GM12878 (cell line): ENCODE measurements around the gene PLRG1. TPM values are rescaled to one million over a fixed set of nuclear protein-coding genes. Genes with fewer than 3 reads are reported as not detected.

Experiments
- ATAC-seq: fragments of 200-7000 bp; cut with Tn5 transposase; 3 replicates; pipeline ENCODE4 v1.9.1; 2020; ENCODE audit warnings: mild to moderate bottlenecking, moderate library complexity
- BruUV-seq: library from RNA; stranded (reverse); fragments of 400-500 nt; replicated peaks from 2 replicates; lab custom pipeline; 2021; lab: Mats Ljungman, UMichigan
- CTCF ChIA-PET: fragments of 300-600 bp; sonication (Branson Sonifier 250); formaldehyde crosslinking; extraction: SDS; loops from one replicate; lab custom pipeline; 2021; ENCODE audit warnings: inconsistent platforms; lab: Yijun Ruan, JAX
- POLR2A ChIA-PET: fragments of 350-600 bp; formaldehyde crosslinking; extraction: SDS; loops from one replicate; lab custom pipeline; 2021; ENCODE audit warnings: inconsistent platforms; lab: Charles Lee
- RAD21 ChIA-PET: fragments of 300-600 bp; sonication (Branson Sonifier 250); formaldehyde crosslinking; loops from one replicate; lab custom pipeline; 2023; ENCODE audit warnings: antibody characterized with exemption; ENCODE audit not compliant: unreplicated experiment; lab: Charles Lee
- SMC1A ChIA-PET: fragments of 300-600 bp; sonication (Branson Sonifier 250); formaldehyde crosslinking; loops from one replicate; lab custom pipeline; 2023; ENCODE audit not compliant: unreplicated experiment, uncharacterized antibody; lab: Charles Lee
- DNase-seq: peaks from one replicate; pipeline ENCODE4 v3.0.0-alpha.2; 2011; ENCODE audit warnings: low read depth, low spot score
- FAIRE-seq: peaks from 3 replicates; lab custom pipeline; 2011; peaks lifted over from hg19 to GRCh38; lab: Jason Lieb, UNC
- H2AFZ ChIP-seq: 2 replicates; pipeline ENCODE4 v1.6.0; 2011; ENCODE audit warnings: low read depth, low read length, control low read depth; ENCODE audit not compliant: control insufficient read depth
- H3K27ac ChIP-seq: 2 replicates; pipeline ENCODE4 v1.5.1; 2011; ENCODE audit warnings: control low read depth; ENCODE audit not compliant: control insufficient read depth, insufficient read depth
- H3K27me3 ChIP-seq, 2 experiments: replicated peaks in 1 of 2; 2 replicates each; pipeline versions ENCODE4 v1.6.0 to v1.6.1; 2011; ENCODE audit warnings: low read length in 1 of 2; ENCODE audit not compliant: control insufficient read depth in 2 of 2, insufficient read depth in 2 of 2
- H3K36me3 ChIP-seq, 2 experiments: 2 replicates each; pipeline ENCODE4 v1.5.1; 2011; ENCODE audit warnings: low read length in 1 of 2; ENCODE audit not compliant: control insufficient read depth in 2 of 2, insufficient read depth in 2 of 2
- H3K4me1 ChIP-seq: 2 replicates; pipeline ENCODE4 v1.6.1; 2011; ENCODE audit warnings: mild to moderate bottlenecking, low read length, moderate library complexity, mixed read lengths; ENCODE audit not compliant: control insufficient read depth, insufficient read depth
- H3K4me2 ChIP-seq: 2 replicates; pipeline ENCODE4 v1.6.0; 2011; ENCODE audit warnings: control low read depth; ENCODE audit not compliant: control insufficient read depth, insufficient read depth
- H3K4me3 ChIP-seq: fragments of 200-600 bp; sonication (generic); 2 replicates; pipeline ENCODE4 v1.5.1; 2016
- H3K79me2 ChIP-seq: 2 replicates; pipeline ENCODE4 v1.6.0; 2011; ENCODE audit warnings: low read length; ENCODE audit not compliant: control insufficient read depth, insufficient read depth
- H3K9ac ChIP-seq: 2 replicates; pipeline ENCODE4 v1.8.0; 2011; ENCODE audit warnings: low read length, control low read depth, mixed read lengths; ENCODE audit not compliant: control insufficient read depth, insufficient read depth
- H3K9me3 ChIP-seq: replicated peaks from 3 replicates; pipeline ENCODE4 v1.5.1; 2011; ENCODE audit warnings: mild to moderate bottlenecking, low read length; ENCODE audit not compliant: control insufficient read depth, insufficient read depth
- H4K20me1 ChIP-seq: 2 replicates; pipeline ENCODE4 v1.6.0; 2011; ENCODE audit not compliant: control insufficient read depth, insufficient read depth
- BCL3 ChIP-seq: IDR thresholded peaks from 2 replicates; pipeline ENCODE4 v1.6.1; 2011; ENCODE audit warnings: borderline replicate concordance, low read depth, mild to moderate bottlenecking, moderate library complexity, low read length; ENCODE audit not compliant: insufficient read depth, poor library complexity, severe bottlenecking
- CHD4 ChIP-seq: fragments of 200-600 bp; sonication (generic); IDR thresholded peaks from 2 replicates; pipeline ENCODE4 v1.6.1; 2016; ENCODE audit warnings: mild to moderate bottlenecking
- EGR1 ChIP-seq, 2 experiments: IDR thresholded peaks; 1 replicate in 1 of 2; 2 replicates in 1 of 2; pipeline ENCODE4 v1.6.1; 2011 to 2012; ENCODE audit warnings: low read depth in 2 of 2, low read length in 2 of 2, borderline replicate concordance in 1 of 2, mild to moderate bottlenecking in 1 of 2, moderate library complexity in 1 of 2
- LARP7 ChIP-seq: fragments of 450-650 bp; IDR thresholded peaks from 2 replicates; pipeline ENCODE4 v1.6.1; 2017; ENCODE audit warnings: mild to moderate bottlenecking
- RELB ChIP-seq: fragments of 450-650 bp; IDR thresholded peaks from 2 replicates; pipeline ENCODE4 v1.6.1; 2017; ENCODE audit warnings: low read depth, mild to moderate bottlenecking, moderate library complexity
- TBL1XR1 ChIP-seq: IDR thresholded peaks from 2 replicates; pipeline ENCODE4 v1.6.1; 2012; ENCODE audit warnings: low read depth, low read length, improper control_type of control experiment
- WGBS: methylation state at CpG from one replicate; pipeline ENCODE4 v1.1.6; 2016; ENCODE audit warnings: low lambda C conversion rate; ENCODE audit not compliant: insufficient replicate concordance, insufficient coverage; ENCODE audit errors: missing lambda C conversion rate; 5-methylcytosine and 5-hydroxymethylcytosine counted together
- in situ Hi-C: fragments of 300-500 bp; cut with MboI; formaldehyde crosslinking; loops from 9 replicates; pipeline ENCODE4 v1.14.3; 2018; ENCODE audit warnings: mixed read lengths
- intact Hi-C: fragments of 100-400 bp; cut with micrococcal nuclease; formaldehyde crosslinking; loops from one replicate; pipeline ENCODE4 v1.14.2; 2022; ENCODE audit not compliant: unreplicated experiment
- polyA plus RNA-seq, 11 experiments: library from polyadenylated mRNA; depleted of rRNA in 4 of 11; unstranded in 6 of 11; stranded (reverse) in 5 of 11; fragments of >200 nt; fragmentation: Nextera tagmentation in 4 of 11; fragmentation: Illumina TruSeq in 1 of 11; extraction: Ambion mirVana in 4 of 11; extraction: Trizol in 1 of 11; gene quantifications; 1 replicate in 1 of 11; 2 replicates in 10 of 11; pipeline versions ENCODE4 v1.2.1 to v1.2.3, GENCODE V29; 2011 to 2016; ENCODE audit warnings: inconsistent platforms in 2 of 11, missing spikeins in 2 of 11, low read depth in 1 of 11
- total RNA-seq, 4 experiments: library from RNA; depleted of rRNA in 3 of 4; stranded (reverse); fragments of >200 nt in 3 of 4; fragmentation: Illumina TruSeq in 1 of 4; extraction: Trizol in 1 of 4; gene quantifications; 2 replicates each; pipeline versions ENCODE4 v1.2.1 to v1.2.3, GENCODE V29; 2013 to 2021

Gene PLRG1
- total and polyA plus RNA-seq, 10 of the 15 experiments (the other 5 are each of a cell fraction or from before 2014, with no cell fraction given) = 54.7 to 182 (median 111) TPM

- POLR2A ChIA-PET = interaction anchor here (1.4 kb wide), 1 partner anchor 8 kb away, joined by 5 read pairs; no protein-coding TSS in a partner anchor
- CTCF ChIA-PET = interaction anchor here (0.5 to 18.3 kb wide), 23 partner anchors 9 to 1082 kb away, joined by 3 to 796 read pairs (median 4); partner anchors contain the start of genes FGG and PLRG1
- Histone ChIP-seq H2AFZ (no peak overlapping the region), H3K27ac (no peak overlapping the region), H3K9me3 (no peaks in the 10 kb centered on the region), H3K4me3 (no peak overlapping the region), H3K4me2 (no peak overlapping the region), H3K9ac (no peak overlapping the region), H4K20me1 (no peaks in the 10 kb centered on the region), H3K36me3 (no peaks in the 10 kb centered on the region), H3K27me3 (no peaks in the 10 kb centered on the region), H3K79me2 (no peaks in the 10 kb centered on the region), H3K4me1 (no peaks in the 10 kb centered on the region)
- SMC1A ChIA-PET = interaction anchor here (0.7 to 6.1 kb wide), 11 partner anchors 9 to 229 kb away, joined by 3 to 112 read pairs (median 6); partner anchors contain the start of genes FGG and PLRG1
- intact Hi-C loops = loop anchor here (1.0 to 5.0 kb wide), 3 partner anchors 59 to 793 kb away; no protein-coding TSS in a partner anchor
- FAIRE-seq (no peak), ATAC-seq (peak; percentile 41), DNase-seq (no peak)
- RAD21 ChIA-PET = interaction anchor here (0.6 to 3.4 kb wide), 12 partner anchors 9 to 802 kb away, joined by 3 to 88 read pairs (median 4); partner anchors contain the start of genes FGG and PLRG1
- in situ Hi-C loops = no loop called here
- TF ChIP-seq CHD4 (no peak), BCL3 (no peak), TBL1XR1 (no peak), RELB (no peak), LARP7 (no peak), EGR1 (IDR thresholded peaks at IDR 0.05; ENCODE audit: borderline replicate concordance in 1 of 2, low read depth in 2 of 2, low read length in 2 of 2) (no peak)
- WGBS = 7% methylated on average over 1 of the region's 1 CpG
- no TSS peak for BruUV-seq
Observed at GRCh38 chr4:154559141-154559493, 8.9 kb upstream of the PLRG1 start.
